Measurements from ENCODE around the gene C11orf97. TPM values are rescaled to one million over a fixed set of nuclear protein-coding genes. Genes with fewer than 3 reads are reported as not detected.
"Not testable (repeated sequence)": the region's sequence is repeated elsewhere in the genome, so short reads cannot be mapped to it uniquely, and the experiment has no call there.

C11orf97 gene
- total RNA-seq, 1 donor from 2014 or later = not detected

GRCh38 chr11:94567181-94567670, 55.0 kb downstream of the C11orf97 start, which contains the start of gene PIWIL4:
Gene PIWIL4 (plus strand): TSS chr11:94567368. CDS start chr11:94567519, 151 bp downstream.
- DNase-seq (ENCODE audit: low read depth) = no peak
- no peak for TF ChIP-seq CTCF (conservative IDR thresholded peaks at IDR 0.05; ENCODE audit: low read depth, low read length)
- H3K4me3 ChIP-seq (ENCODE audit: low read depth, low read length) = no peak within 1 kb of the TSS

GRCh38 chr11:94568200-94568599, 55.9 kb downstream of the C11orf97 start:
- no peak for DNase-seq (ENCODE audit: low read depth)
- TF ChIP-seq CTCF (conservative IDR thresholded peaks at IDR 0.05; ENCODE audit: low read depth, low read length) = no peak

DNA sequence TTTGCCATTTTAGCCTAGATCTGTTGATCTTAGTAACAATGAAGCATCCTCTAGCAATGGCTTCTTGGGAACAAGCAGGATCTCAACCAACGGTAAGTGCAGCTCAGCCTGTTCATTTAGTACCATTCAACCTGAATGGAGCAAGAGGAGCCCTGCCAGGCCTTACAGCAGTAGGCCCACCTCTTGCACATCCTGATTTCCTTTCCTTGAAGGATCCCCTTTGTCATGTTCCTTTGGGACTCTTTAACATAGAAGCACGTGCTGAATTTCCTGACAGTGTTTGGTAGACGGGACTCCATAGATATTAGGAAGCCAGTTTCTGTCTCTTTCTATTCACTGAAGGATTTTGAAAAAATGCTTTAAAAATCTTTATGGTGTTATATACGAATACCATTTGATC, 56.5 kb downstream of the C11orf97 start:
- TF ChIP-seq CTCF (conservative IDR thresholded peaks at IDR 0.05; ENCODE audit: low read depth, low read length) = no peak
- no peak for DNase-seq (ENCODE audit: low read depth)
- H3K4me3 ChIP-seq (ENCODE audit: low read depth, low read length) = no peak overlapping the region

More at GRCh38 chr11:94568200-94568599, 55.9 kb downstream of the C11orf97 start:
- no peak overlapping the region for H3K4me3 ChIP-seq (ENCODE audit: low read depth, low read length)

GRCh38 chr11:94572975-94573374, 60.7 kb downstream of the C11orf97 start:
- not testable (repeated sequence) for H3K4me3 ChIP-seq (ENCODE audit: low read depth, low read length); DNase-seq (ENCODE audit: low read depth)

GRCh38 chr11:94574193-94574961, 62.1 kb downstream of the C11orf97 start:
- no peak for TF ChIP-seq CTCF (conservative IDR thresholded peaks at IDR 0.05; ENCODE audit: low read depth, low read length)
- DNase-seq (ENCODE audit: low read depth) = no peak
- H3K4me3 ChIP-seq (ENCODE audit: low read depth, low read length) = no peak overlapping the region

DNA sequence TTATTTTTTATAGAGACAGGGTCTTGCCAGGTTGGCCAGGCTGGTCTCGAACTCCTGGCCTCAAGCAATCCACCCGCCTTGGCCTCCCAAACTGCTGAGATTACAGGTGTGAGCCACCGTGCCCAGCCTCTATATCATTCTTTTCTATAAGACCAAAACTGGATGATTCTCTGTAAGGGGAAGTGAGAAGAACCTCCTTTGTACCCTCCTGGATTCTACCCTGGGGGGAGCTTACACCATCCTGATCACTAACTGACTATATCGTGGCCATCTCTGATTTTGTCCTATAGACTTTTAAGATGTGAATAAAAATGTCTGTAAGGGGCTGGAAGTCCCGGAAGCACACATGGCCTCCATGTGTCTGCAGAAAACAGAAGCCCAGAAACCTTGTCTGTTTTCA, 64.0 kb downstream of the C11orf97 start:
- H3K4me3 ChIP-seq (ENCODE audit: low read depth, low read length) = no peak overlapping the region
- no peak for TF ChIP-seq CTCF (conservative IDR thresholded peaks at IDR 0.05; ENCODE audit: low read depth, low read length)
- DNase-seq (ENCODE audit: low read depth) = no peak

GRCh38 chr11:94577841-94578240, 65.6 kb downstream of the C11orf97 start:
- no peak for TF ChIP-seq CTCF (conservative IDR thresholded peaks at IDR 0.05; ENCODE audit: low read depth, low read length)
- DNase-seq (ENCODE audit: low read depth) = no peak
- H3K4me3 ChIP-seq (ENCODE audit: low read depth, low read length) = no peak overlapping the region

Other genes starting within 250 kb of the C11orf97 start
- not detected in 2 replicates for gene IZUMO1R, start 207.9 kb upstream of the C11orf97 start, total RNA-seq
- gene GPR83, start 111.0 kb upstream of the C11orf97 start, total RNA-seq = 0.07 and 0.12 TPM in 2 replicates
- gene MRE11, start 18.6 kb upstream of the C11orf97 start, total RNA-seq = 13.7 and 17.3 TPM in 2 replicates
- 7.2 and 16.2 TPM in 2 replicates for gene ANKRD49, start 18.5 kb upstream of the C11orf97 start, total RNA-seq
- 7.2 and 10.6 TPM in 2 replicates for gene FUT4, start 31.5 kb downstream of the C11orf97 start, total RNA-seq
- 0.22 and 1.2 TPM in 2 replicates for gene PIWIL4, start 54.9 kb downstream of the C11orf97 start, total RNA-seq

Measured in epithelial cell of proximal tubule (primary cell).